Measurements from ENCODE around the gene PSMD1.
A peak's percentile ranks its signal among the peaks of the same experiment; 100 is the strongest.

PSMD1 gene

GRCh38 chr2:231144896-231145295, 88.2 kb downstream of the PSMD1 start:
- no peak for DNase-seq (ENCODE audit: extremely low read depth, low read depth)
- no peak for TF ChIP-seq CTCF (IDR thresholded peaks at IDR 0.05; ENCODE audit: low read depth, low read length)

- no peak for DNase-seq (ENCODE audit: extremely low read depth, low read depth)
- no peak for TF ChIP-seq CTCF (IDR thresholded peaks at IDR 0.05; ENCODE audit: low read depth, low read length)
These were observed 90.0 kb downstream of the PSMD1 start for GRCh38 chr2:231146665-231147064.

GRCh38 chr2:231152800-231153557, 96.3 kb downstream of the PSMD1 start:
- DNase-seq (ENCODE audit: extremely low read depth, low read depth) = no peak
- TF ChIP-seq CTCF (IDR thresholded peaks at IDR 0.05; ENCODE audit: low read depth, low read length) = no peak

- no peak for TF ChIP-seq CTCF (IDR thresholded peaks at IDR 0.05; ENCODE audit: low read depth, low read length)
- DNase-seq (ENCODE audit: extremely low read depth, low read depth) = no peak
These were observed 102.6 kb downstream of the PSMD1 start for GRCh38 chr2:231159306-231159705.

GRCh38 chr2:231160701-231161100, 104.0 kb downstream of the PSMD1 start:
- no peak for TF ChIP-seq CTCF (IDR thresholded peaks at IDR 0.05; ENCODE audit: low read depth, low read length)
- no peak for DNase-seq (ENCODE audit: extremely low read depth, low read depth)

- DNase-seq (ENCODE audit: extremely low read depth, low read depth) = no peak
- TF ChIP-seq CTCF (IDR thresholded peaks at IDR 0.05; ENCODE audit: low read depth, low read length) = no peak
These were observed 104.7 kb downstream of the PSMD1 start for GRCh38 chr2:231161252-231161839.

GRCh38 chr2:231161877-231162329, 105.2 kb downstream of the PSMD1 start:
- no peak for TF ChIP-seq CTCF (IDR thresholded peaks at IDR 0.05; ENCODE audit: low read depth, low read length)
- peak; percentile 96 for DNase-seq (ENCODE audit: extremely low read depth, low read depth)

Measured in AG09319 (cell line).